NCI-H1092 treated with DMSO at 0.1 percent for 48 hours (cell line): ENCODE results near the gene SYNM.

Experiments used
- DNase-seq: peaks from one replicate; lab custom pipeline; 2025; lab: John Stamatoyannopoulos, UW

The SYNM gene

DNA sequence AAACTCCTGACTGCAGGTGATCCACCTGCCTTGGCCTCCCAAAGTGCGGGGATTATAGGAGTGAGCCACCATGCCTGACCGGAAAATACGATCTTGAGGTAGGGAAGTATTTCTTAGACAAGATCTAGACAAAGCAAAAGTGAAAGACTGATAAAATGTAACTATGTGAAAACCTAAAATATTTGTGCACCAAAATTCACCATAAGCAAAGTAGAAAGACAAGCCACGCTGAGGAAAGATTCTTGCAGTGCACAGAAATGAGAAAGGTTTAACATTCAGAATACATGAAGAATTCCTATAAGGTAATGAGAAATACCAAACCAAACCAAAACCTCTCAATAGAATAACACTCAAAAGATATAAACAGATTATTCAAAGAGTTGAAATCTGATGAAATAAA, 35.7 kb downstream of the SYNM start:
- DNase-seq, result no peak

DNA sequence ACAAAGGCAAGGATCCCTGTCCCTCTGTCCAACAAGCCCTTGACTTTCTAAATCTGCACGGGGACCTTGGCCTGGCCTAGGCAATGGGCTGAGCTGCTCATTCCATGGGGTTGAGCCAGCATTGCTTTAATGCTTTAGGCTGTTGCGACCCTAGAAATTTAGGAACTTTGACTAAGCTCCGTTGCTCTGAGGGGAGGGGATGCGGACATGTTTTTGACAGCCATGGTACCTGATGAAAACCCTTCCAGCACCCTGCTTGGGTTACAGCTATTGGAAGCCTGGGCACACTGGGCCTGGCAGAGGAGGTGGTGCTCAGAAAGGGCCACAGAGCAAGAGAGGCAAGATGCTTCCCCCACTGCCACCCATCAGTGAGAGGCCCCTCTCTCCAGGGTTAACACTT, 37.1 kb downstream of the SYNM start:
- DNase-seq, result no peak

DNA sequence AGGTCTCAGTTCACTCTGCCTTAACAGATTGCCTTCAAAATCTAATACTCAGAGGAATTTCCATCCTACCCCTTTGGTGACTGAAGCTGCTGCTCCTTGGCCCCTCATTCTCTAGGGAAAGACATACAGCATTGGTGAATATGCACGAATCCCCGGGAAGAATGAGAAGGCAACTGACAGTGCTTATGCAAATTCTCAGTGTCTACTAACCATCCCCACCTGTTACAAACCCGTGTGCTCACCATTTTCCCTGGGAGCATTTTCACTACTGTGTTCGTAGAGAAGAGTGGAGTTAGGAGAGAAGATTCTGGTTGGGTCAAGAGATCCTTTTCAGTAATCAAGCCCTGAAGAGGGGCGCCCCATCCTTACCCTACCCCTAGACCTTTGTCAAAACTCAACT, 37.7 kb downstream of the SYNM start:
- DNase-seq, result no peak

DNA sequence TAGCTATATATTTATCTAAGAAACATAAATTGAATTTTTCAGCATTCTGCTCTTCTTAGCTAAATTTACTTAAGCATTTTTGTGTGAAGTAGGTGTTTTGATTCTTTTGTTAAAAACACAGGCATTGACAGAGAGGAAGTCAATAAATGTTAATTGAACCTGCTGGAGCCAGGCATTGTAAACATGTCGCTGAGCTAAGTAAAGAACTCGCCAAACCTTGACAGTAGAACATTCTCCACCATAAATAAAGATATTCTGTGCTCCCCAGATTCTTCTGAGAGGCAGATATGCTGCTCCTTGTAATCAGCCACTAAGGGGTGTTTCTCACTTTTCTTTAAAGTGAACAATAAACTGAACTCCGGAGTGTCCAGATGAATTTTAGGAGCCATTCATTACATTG, 38.4 kb downstream of the SYNM start:
- DNase-seq, result peak; percentile 14

DNA sequence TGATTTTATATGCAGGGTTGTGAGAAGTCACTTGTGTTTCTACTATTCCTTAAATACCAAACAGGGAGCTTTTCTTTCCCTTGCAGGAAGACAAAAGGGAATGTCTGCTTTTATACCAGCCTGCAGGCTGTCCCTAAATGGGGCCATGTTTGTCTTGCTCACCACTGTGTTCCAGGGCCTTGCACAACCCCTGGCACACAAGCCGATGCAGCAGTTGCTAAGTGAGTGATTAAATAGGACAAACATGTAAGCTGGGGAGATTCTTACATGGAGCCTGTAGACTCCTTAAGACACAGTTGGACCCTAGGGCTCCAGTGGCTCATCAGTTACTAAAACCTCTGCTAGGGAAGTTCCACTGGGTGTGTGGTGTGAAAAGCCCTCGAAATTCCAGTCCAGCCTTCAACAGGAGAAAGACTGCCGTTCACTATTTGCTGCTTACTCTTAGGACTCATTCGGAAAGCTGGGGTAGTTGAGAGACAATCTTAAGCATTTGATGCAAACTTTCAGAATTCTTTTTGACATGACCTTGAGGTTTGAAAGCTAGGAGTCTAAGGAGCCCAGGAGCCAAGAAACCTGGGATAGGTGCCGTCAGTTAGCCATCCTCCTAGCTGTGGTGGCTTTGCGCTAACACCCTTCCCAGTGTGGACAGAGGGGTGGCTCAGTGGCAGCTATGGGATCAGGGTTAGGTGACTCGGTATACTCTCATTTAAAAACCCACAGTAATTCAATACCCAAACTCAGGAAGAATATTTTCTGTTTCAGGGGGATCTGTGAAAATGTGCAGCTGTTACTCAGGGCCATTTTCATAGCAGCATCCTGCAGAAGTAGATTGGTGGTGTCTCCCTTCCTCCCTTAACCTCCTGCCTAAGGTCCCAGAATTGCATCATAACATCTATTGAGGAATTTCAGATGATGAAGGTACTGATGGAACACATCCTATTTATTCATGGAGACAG, 39.1 kb downstream of the SYNM start:
- no peak for DNase-seq

DNA sequence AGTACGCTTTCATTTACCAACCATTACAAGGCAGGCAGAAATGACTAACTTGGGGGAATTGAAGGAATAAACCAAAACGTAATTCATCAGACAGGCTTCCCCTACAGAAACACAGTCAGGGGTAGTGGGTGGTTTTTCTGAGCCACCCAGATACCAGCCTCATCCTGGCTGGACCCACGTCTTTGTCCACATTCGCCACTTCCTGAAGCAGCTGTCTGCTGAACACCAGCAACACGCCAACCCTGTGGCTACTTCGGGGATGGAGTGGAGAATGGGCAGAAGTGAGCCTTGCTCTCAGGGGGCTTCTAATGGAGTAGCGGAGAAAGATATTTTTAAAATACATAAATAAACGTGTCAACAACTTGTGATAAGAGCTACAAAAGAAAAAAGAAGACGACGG, 40.1 kb downstream of the SYNM start:
- DNase-seq, result no peak

DNA sequence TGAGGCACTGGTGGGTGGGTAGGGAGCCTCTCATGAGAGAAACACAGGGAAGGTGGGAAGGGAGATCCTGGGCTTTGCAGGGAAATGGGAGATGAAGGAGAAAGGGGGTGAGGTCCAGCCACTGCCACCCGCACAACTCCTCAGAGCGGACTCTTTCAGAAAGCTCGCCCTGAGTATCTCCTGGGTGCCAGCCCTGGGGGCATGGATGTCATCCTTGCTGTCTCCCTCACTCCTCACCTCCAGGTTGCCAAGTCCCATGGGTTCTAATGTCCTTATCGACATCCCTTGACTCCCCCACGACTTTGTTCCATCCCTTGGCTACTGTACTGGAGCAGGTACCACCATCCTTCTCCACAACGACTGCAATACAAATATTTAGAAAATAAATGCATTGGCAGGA, 40.9 kb downstream of the SYNM start:
- no peak for DNase-seq

DNA sequence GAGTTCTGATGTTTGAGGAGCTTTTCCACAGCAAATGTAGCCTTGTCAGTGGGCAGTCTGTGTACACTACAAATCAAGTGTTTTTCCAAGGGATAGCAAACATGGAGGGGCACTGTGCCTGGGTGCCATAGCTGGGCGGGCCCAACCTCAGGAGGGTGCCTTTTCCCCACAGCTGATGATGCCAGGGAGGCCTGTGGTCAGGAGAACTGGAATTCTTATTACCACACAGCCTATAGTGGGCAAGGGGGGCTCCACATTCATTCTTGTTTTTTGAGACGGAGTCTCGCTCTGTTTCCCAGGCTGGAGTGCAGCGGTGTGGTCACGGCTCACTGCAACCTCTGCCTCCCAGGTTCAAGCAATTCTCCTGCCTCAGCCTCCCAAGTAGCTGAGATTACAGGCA, 41.8 kb downstream of the SYNM start:
- no peak for DNase-seq

DNA sequence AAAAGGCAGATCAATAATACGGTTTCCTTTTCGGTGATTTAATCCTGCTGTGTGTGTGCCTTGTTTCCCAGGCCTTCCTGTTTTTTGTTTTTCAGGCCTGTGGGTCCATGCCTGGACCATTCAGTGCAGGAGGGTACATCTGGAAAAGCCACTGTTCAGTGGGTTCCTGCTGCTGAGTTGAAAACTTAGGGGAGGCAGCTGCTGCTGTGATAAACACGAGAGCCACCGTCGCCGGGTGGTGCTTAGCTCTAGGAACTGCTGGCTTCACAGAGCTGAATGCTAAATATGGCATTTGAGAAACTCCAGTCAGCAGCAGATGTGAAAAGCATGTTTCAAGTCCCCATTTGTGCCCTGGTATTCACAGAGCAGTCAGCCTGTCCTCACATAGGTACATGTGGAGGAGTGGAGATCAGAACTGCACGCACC, 44.0 kb downstream of the SYNM start:
- DNase-seq, result no peak

DNA sequence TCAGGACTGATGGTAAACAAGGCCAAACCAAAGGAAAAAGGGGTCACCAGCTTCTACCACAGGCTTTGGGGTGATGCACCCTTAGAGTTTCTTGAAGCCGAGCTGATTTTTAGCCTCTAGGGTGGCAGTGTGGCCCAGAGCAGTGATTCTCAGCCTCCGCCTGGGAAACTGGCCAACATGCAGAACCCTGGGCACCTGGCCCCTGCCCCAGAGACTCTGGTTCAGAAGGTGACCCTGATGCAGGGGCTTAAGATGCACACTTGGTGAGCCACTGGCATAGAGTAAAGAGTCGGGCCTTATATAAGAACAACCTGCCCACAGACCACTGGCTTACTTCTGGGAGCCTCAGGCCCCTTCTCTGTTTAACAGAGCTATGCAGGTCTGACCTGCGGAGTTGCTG, 44.5 kb downstream of the SYNM start:
- no peak for DNase-seq

DNA sequence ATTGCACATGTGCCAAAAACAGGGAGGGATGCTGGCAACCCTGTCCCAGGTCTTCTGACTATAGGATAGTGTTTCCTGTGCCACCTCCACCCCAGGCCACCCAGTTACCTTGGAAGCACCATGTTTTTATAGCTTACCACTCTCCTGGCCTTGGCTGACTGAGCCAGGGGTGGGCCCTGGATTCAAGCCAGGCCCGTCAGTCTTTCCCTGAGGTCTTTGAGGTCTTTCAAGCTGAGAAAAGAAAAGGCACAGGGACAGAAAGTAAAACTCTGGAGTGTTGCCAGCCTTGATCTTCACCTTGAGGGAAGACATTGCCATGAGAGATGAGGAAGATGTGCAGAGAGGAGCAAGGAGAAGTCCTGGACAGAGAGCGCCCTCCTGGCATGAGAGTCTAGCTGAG, 46.3 kb downstream of the SYNM start:
- no peak for DNase-seq

DNA sequence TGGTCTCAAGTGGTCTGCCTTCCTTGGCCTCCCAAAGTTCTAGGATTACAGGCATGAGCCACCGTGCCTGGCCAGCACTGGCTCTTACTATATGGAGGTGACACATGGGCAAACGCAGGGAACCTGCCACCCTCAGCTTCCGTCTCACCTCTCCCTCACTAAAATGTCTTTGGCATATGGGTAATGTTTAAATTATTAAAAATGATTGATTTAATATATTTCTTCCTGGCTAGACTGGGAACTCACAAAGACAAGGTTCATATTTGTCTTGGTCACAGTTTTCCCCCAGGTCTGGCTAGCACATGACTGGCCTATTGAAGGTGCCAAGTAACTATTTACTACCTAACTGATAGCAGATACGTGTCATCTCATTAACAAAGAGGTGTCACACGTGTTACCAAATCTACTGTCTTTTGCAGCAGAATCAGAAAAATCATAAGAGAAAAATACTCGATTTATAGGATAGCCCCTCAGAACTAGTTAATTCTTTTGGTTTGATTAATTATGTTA, 48.2 kb downstream of the SYNM start:
- no peak for DNase-seq

DNA sequence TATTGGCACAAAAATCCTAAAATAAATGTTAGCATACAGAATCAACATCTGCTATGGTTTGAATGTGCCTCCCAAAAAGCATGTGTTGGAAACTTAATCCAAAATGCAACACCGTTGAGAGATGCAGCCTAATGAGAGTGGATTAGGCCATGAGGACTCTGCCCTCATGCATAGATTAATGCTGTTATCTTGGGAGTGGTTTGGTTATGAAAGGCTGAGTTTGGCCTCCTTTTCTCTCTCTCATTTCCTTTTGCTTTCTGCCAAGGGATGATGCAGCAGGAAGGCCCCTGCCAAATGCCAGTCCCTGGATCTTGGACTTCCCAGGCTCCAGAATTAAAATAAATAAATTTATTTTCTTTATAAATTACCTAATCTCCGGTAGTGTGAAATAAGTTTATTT, 49.4 kb downstream of the SYNM start:
- DNase-seq, result no peak

DNA sequence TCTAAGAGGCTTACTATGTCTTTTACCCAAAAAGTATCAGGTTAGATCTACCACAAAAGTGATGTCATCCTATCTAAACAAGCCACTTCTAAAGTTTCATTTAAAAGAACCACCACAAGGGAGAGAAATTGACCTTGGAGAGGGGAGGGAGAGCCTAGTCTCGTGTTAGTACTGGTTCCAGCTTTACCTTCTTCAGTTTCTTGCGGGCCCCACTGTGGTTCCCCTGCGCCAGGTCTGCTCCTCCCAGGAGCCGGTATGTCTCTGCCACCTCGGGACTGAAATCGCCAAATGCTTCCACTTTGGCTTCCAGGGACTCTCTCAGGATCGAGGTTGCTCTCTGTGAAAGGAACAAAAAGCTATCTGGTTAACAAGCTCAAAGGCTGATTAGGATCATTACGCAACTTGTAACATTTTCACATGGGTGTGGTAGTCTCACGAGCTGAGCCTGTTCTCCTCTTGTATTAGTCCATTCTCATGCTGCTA, 51.1 kb downstream of the SYNM start:
- no peak for DNase-seq

DNA sequence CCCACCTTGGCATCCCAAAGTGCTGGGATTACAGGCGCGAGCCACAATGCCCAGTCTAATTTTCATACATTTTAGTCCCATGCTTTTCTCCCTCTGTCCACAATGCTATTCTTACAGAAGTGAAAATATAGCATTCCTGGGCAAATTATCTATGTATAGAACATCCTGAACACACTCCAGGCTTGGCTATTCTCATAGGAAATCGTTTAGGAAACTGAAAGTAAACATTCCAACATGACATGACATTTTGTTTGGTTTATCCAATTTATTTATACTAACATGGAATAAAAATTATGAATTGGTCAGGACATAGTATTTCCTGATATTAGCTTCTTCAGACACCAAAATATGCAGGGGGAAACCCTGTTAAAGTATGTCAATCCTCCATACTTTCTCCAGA, 52.6 kb downstream of the SYNM start:
- DNase-seq, result no peak

DNA sequence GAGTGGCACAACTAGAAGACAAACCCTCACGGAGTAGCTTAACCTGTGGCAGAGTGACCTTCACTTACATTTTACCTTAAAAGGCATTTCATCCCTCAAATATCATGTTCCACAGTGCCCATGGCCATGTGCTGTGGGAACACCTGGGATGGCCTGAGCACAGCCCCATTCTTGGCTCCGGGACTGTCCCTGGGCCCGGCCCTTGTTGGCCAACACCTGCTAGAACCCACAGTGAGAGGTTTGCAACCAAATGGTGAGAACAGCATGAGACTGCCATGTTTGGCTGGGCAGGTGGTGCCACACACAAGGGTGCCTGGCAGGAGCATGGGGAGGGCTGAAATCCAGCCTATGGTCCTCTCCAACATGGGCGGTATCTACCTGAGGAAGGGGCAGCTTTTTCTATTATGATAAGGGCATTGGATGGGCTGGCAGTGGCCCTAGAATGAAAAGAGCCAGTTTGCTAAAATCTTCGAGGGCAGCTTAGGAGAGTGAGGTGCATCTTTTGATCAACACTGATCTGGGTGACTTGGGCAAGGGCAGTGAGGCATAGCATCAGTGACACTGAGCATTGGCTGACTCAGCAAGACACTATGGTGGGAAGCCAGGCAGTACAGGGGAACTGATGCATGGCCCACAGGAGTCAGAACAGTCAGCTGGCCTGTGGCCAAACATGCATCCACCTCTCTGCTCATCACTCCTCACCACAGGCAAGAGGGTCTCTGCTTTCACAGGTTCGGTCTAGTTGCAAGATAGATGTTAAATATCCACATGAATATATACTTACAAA, 53.9 kb downstream of the SYNM start:
- DNase-seq, result no peak

DNA sequence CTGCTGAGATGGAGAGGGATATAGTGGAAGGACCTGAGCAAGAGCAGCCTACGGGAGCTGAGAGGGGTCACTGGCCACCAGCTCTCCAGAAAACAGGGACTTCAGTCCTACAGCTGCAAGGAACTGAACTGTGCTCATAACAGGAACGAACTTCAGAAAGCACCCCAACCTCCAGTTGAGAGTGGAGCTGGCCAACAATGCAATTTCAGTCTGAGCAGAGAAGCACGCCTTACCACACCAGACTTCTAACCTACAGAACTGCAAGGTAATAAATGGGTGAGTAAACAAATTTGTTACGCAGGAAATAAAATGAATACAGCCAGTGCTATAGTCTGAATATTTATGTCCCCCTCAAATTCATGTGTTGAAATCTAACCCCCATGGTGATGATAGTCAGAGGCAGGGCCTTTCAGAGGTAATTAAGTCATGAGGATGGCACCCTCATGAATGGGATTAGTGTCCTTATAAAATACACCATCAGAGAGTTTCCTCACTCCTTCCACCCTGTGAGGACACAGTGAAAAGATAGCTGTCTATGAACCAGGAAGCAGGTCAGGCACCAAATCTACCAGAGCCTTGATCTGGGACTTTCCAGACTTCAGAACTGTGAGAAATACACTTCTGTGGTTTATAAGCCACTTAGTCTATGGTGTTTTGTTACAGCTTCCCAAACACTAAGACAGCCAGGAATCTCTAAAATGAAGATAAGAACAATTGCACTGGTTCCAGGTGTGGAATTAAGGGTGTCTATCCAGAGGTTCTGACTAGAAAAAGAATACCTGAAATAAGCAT, 58.6 kb downstream of the SYNM start:
- no peak for DNase-seq

DNA sequence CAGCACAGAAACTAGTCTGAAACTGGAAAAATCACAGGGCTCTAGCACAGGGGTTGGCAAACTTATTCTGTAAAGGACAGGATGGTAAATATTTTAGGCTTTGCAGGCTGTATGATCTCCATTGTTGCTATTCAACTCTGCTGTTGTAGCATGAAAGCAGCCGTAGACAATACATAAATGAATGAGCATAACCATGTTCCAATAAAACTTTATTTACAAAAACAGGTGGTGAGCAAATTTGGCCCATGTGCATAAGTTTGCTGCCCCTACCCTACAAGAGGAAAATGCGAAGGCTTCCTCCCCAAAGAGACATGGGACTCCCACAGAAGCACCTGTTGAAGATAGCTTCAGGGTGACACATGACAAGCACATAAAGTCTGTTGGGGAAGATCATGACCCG, 59.2 kb downstream of the SYNM start:
- DNase-seq, result no peak

DNA sequence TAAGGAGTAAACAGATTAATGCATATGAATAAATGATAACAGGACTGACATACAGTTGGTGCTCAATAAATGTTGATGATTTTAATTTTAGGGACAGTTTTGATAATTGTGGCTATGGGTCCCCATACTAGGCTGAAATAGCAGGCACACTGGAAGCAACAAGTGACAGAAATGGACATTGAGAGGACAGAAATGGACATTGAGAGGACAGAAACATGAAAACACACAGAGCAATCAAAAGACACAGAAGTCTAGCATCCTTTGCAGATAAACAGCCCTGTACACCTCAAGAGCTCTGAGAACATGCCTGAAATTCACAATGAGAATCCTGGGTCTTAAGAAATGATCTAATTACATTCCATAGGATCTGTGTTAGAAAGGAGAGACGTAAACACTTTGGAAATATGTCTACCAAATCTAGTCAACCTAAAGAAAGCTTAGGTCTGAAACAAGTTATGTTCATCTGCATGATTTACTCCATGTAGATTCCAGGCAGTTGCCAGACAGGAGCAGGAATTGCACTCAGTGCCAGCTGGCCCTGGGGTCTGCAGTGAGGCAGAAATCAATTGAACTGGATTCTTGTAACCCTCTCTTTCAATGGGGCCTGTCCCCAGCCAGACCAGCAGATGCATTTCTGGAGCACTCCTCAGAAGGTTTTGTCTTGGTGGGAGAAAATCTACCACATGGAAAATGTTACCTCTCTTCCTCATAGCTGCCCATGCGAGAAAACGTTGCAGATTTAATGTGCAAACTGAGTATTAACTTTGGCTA, 60.3 kb downstream of the SYNM start:
- no peak for DNase-seq

DNA sequence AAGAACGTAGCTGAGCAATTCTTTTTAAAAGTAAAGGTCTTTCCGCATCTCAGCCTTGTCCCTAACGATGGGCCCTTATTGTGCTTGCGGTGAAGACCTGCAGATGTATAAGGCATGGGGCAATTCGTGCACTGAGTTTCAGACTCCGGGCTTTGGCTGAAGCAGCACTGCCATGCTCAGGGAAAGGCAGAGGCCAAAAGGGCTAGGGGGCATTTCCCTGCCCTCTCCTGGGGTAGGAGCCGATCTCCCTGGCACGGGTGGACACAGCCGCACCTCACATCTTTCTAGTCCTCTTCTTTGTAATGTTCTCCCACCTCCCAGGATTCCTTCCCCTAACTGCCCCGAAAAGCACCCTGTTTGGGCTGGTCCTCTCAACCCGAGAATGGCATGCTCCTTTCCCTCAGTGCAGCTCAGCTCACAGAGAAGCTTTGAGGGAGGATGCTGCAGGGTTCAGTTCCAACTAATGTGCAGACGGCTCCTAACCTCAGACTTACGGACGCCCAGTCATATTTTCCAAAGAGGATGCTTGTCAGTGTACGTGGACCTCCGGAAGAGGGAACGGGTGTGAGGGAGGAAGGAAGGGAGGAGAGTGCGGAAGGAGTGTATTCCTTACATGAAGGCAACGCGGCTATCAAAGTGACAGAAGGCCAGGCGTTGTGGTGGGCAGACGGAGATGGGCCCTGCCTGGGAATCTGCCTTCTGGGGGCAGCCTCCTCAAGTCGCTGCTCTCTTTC, 61.2 kb downstream of the SYNM start:
- DNase-seq, result no peak

DNA sequence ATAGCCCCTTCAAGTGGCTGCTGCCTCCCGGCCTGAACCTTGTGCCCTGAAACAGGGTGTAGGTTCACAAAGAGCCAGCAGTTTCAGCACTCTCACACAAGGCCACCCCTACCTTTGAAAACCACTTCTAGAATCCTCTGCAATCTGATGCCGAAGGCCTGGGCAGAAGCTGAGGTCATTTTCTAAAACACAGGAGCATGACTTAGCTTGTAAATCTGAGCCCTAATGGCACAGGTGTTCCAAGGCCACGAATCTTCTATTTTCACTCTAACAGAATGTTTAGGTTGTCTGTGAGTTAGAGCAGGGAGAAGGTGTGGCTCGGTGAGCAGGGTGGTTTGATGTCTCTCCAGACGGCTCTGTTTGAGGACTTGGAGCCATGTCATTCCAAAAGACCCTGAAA, 62.3 kb downstream of the SYNM start:
- no peak for DNase-seq
